Measurements from ENCODE around the gene ISG20L2.

ISG20L2 gene

DNA sequence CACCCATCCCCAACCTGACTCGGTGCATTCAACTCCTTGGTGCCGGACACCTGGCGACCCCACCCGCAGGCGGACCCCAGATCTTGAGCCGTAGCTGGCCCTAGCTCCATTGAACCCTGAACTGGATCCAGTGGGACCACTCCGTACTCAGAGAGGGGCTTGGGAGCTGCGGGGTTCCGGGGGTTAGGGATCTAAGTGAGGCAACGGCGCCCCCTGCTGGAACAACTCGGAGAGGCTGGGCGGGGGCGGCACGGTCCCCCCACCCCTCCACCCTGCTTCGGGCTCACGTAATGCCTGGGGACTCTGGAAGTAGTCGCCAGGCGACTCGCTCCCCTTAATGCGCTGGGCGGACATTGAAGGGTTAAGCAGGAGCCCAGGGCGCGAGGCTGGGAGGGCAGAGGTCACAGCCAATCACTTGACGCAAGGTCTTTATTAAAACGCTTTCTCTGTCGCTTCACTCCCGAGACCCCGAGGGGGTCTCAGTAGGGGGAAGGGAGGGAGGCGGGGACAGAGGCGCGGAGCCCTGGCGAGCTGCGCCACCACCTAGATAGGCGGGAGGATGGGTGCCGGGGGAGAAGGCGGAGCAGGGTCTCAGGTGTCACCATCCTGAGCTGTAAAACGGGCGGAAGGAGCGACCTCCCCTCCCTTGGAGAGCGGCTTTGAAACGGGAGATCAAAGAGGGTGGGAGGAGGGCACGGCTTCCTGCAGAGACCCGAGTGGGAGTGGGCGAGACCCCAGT lies 22.5 kb downstream of the ISG20L2 start:
- H3K27me3 ChIP-seq (replicated peaks; ENCODE audit: control insufficient read depth, insufficient read depth, low read length): no peaks in the 10 kb centered on the region; the same call in 1 of the 2 replicates
- H3K36me3 ChIP-seq (ENCODE audit: control insufficient read depth, insufficient read depth, low read length): no peaks in the 10 kb centered on the region
- peak; percentile 63 for DNase-seq (ENCODE audit: extremely low read depth, insufficient read length)
- peak; percentile 90 for TF ChIP-seq CTCF (IDR thresholded peaks at IDR 0.05; ENCODE audit: insufficient read depth, low read length, poor library complexity, severe bottlenecking)
- H3K4me3 ChIP-seq (replicated peaks; ENCODE audit: low read depth, low read length): peak overlapping the region; percentile 49

GRCh38 chr1:156705321-156705917 lies 23.1 kb downstream of the ISG20L2 start, which contains the start of gene CRABP2:
CRABP2 (minus strand) TSS chr1:156705583; CDS start chr1:156705446, 137 bp downstream.
- peak within 1 kb of the TSS; percentile 49 for H3K4me3 ChIP-seq (replicated peaks; ENCODE audit: low read depth, low read length)
- H3K36me3 ChIP-seq (ENCODE audit: control insufficient read depth, insufficient read depth, low read length): no peaks in the 10 kb centered on the region
- no peak for TF ChIP-seq CTCF (IDR thresholded peaks at IDR 0.05; ENCODE audit: insufficient read depth, low read length, poor library complexity, severe bottlenecking)
- no peak for DNase-seq (ENCODE audit: extremely low read depth, insufficient read length)
- H3K27me3 ChIP-seq (replicated peaks; ENCODE audit: control insufficient read depth, insufficient read depth, low read length): no peaks in the 10 kb centered on the region; the same call in 1 of the 2 replicates

- no peak for TF ChIP-seq CTCF (IDR thresholded peaks at IDR 0.05; ENCODE audit: insufficient read depth, low read length, poor library complexity, severe bottlenecking)
- Histone ChIP-seq H3K27me3 (replicated peaks; ENCODE audit: control insufficient read depth, insufficient read depth, low read length) (no peaks in the 10 kb centered on the region; the same call in 1 of the 2 replicates), H3K4me3 (replicated peaks; ENCODE audit: low read depth, low read length) (no peak overlapping the region)
Observed at GRCh38 chr1:156704930-156705320, 23.6 kb downstream of the ISG20L2 start.

GRCh38 chr1:156704166-156704711 lies 24.3 kb downstream of the ISG20L2 start:
- H3K27me3 ChIP-seq (replicated peaks; ENCODE audit: control insufficient read depth, insufficient read depth, low read length): no peaks in the 10 kb centered on the region; the same call in 1 of the 2 replicates
- no peak for TF ChIP-seq CTCF (IDR thresholded peaks at IDR 0.05; ENCODE audit: insufficient read depth, low read length, poor library complexity, severe bottlenecking)
- DNase-seq (ENCODE audit: extremely low read depth, insufficient read length): no peak
- no peaks in the 10 kb centered on the region for H3K36me3 ChIP-seq (ENCODE audit: control insufficient read depth, insufficient read depth, low read length)
- H3K4me3 ChIP-seq (replicated peaks; ENCODE audit: low read depth, low read length): no peak overlapping the region

More at GRCh38 chr1:156704930-156705320, 23.6 kb downstream of the ISG20L2 start:
- H3K36me3 ChIP-seq (ENCODE audit: control insufficient read depth, insufficient read depth, low read length): no peaks in the 10 kb centered on the region
- DNase-seq (ENCODE audit: extremely low read depth, insufficient read length): no peak

GRCh38 chr1:156703741-156704140 lies 24.8 kb downstream of the ISG20L2 start:
- H3K27me3 ChIP-seq (replicated peaks; ENCODE audit: control insufficient read depth, insufficient read depth, low read length): no peaks in the 10 kb centered on the region; the same call in 1 of the 2 replicates
- DNase-seq (ENCODE audit: extremely low read depth, insufficient read length): no peak
- no peak for TF ChIP-seq CTCF (IDR thresholded peaks at IDR 0.05; ENCODE audit: insufficient read depth, low read length, poor library complexity, severe bottlenecking)
- H3K4me3 ChIP-seq (replicated peaks; ENCODE audit: low read depth, low read length): no peak overlapping the region
- H3K36me3 ChIP-seq (ENCODE audit: control insufficient read depth, insufficient read depth, low read length): no peaks in the 10 kb centered on the region

Data from GM06990 (cell line).